HepG2 (cell line): ENCODE measurements around the gene RLN3. TPM values are rescaled to one million over a fixed set of nuclear protein-coding genes. Genes with fewer than 3 reads are reported as not detected.

Experiments
- CHD2 ChIP-seq: IDR thresholded peaks from 2 replicates; pipeline ENCODE4 v1.6.1; 2011; ENCODE audit warnings: low read depth, low read length, improper control_type of control experiment
- FOXP1 ChIP-seq, 2 experiments: fragments of 450-650 bp in 1 of 2; IDR thresholded peaks; 2 replicates each; pipeline ENCODE4 v1.6.1; 2017 to 2018; ENCODE audit warnings: antibody characterized with exemption in 1 of 2
- ISX ChIP-seq: sonication (generic); formaldehyde crosslinking; conservative IDR thresholded peaks from 2 replicates; pipeline ENCODE4 v1.5.0; 2020; ENCODE audit warnings: missing genetic modification reagents
- KMT2A ChIP-seq: sonication (generic); formaldehyde crosslinking; IDR thresholded peaks from 2 replicates; pipeline ENCODE4 v1.4.0; 2020; ENCODE audit warnings: missing genetic modification reagents
- MBNL3 ChIP-seq: fragments of 250-450 bp; sonication (Bioruptor Pico); conservative IDR thresholded peaks from 2 replicates; pipeline ENCODE4 v1.8.0; 2022; ENCODE audit warnings: mild to moderate bottlenecking, inconsistent platforms
- POLR2AphosphoS5 ChIP-seq: IDR thresholded peaks from 2 replicates; pipeline ENCODE4 v1.6.1; 2012; ENCODE audit warnings: low read depth, low read length
- RXRA ChIP-seq: sonication (generic); formaldehyde crosslinking; IDR thresholded peaks from 2 replicates; pipeline ENCODE4 v1.5.1; 2020; ENCODE audit warnings: missing genetic modification reagents
- SETDB1 ChIP-seq: sonication (generic); formaldehyde crosslinking; IDR thresholded peaks from 2 replicates; pipeline ENCODE4 v1.5.1; 2020; ENCODE audit warnings: missing genetic modification reagents, mild to moderate bottlenecking, borderline replicate concordance
- SKIL ChIP-seq: sonication (generic); formaldehyde crosslinking; IDR thresholded peaks from 2 replicates; pipeline ENCODE4 v1.8.0; 2022; ENCODE audit warnings: missing genetic modification reagents, mild to moderate bottlenecking, moderate library complexity, borderline replicate concordance
- SP4 ChIP-seq: sonication (generic); formaldehyde crosslinking; IDR thresholded peaks from 2 replicates; pipeline ENCODE4 v1.8.1; 2023; ENCODE audit warnings: mild to moderate bottlenecking, missing genetic modification reagents
- TAF1 ChIP-seq: sonication (generic); formaldehyde crosslinking; IDR thresholded peaks from 2 replicates; pipeline ENCODE4 v1.4.0; 2020; ENCODE audit warnings: missing genetic modification reagents
- ZFP36L1 ChIP-seq: sonication (generic); formaldehyde crosslinking; IDR thresholded peaks from 2 replicates; pipeline ENCODE4 v1.8.0; 2022; ENCODE audit warnings: mild to moderate bottlenecking, missing genetic modification reagents, moderate library complexity
- ZNF18 ChIP-seq: sonication (generic); formaldehyde crosslinking; IDR thresholded peaks from 2 replicates; pipeline ENCODE4 v1.8.0; 2022; ENCODE audit warnings: mild to moderate bottlenecking, missing genetic modification reagents; ENCODE audit not compliant: insufficient replicate concordance
- ZNF263 ChIP-seq: sonication (generic); formaldehyde crosslinking; IDR thresholded peaks from 2 replicates; pipeline ENCODE4 v1.4.0; 2020; ENCODE audit warnings: missing genetic modification reagents
- ZNF280B ChIP-seq: sonication (generic); formaldehyde crosslinking; IDR thresholded peaks from 2 replicates; pipeline ENCODE4 v1.5.0; 2020; ENCODE audit warnings: missing genetic modification reagents, mild to moderate bottlenecking, borderline replicate concordance
- ZNF460 ChIP-seq: sonication (generic); formaldehyde crosslinking; IDR thresholded peaks from 2 replicates; pipeline ENCODE4 v1.5.1; 2020; ENCODE audit warnings: missing genetic modification reagents, mild to moderate bottlenecking, borderline replicate concordance
- ZNF615 ChIP-seq: sonication (generic); formaldehyde crosslinking; IDR thresholded peaks from 2 replicates; pipeline ENCODE4 v1.5.0; 2020; ENCODE audit warnings: mild to moderate bottlenecking, missing genetic modification reagents, borderline replicate concordance
- ZNF713 ChIP-seq: sonication (generic); formaldehyde crosslinking; IDR thresholded peaks from 2 replicates; pipeline ENCODE4 v1.4.0; 2020; ENCODE audit warnings: mild to moderate bottlenecking, missing genetic modification reagents
- ZNF724P ChIP-seq: sonication (generic); formaldehyde crosslinking; IDR thresholded peaks from 2 replicates; pipeline ENCODE4 v1.8.0; 2022; ENCODE audit warnings: missing genetic modification reagents, borderline replicate concordance
- polyA plus RNA-seq, 8 experiments: library from polyadenylated mRNA; depleted of rRNA in 3 of 8; stranded (reverse) in 7 of 8; unstranded in 1 of 8; fragments of >200 nt; fragmentation: Illumina TruSeq in 4 of 8; extraction: Trizol in 4 of 8; gene quantifications; 2 replicates each; pipeline versions ENCODE4 v1.2.1 to v1.2.3, GENCODE V29; 2011 to 2016; ENCODE audit warnings: low read depth in 4 of 8, missing spikeins in 1 of 8, mixed read lengths in 1 of 8; ENCODE audit not compliant: insufficient read depth in 1 of 8
- total RNA-seq, 5 experiments: library from RNA; depleted of rRNA; stranded (reverse); fragments of >200 nt; fragmentation: Illumina TruSeq; extraction: Trizol; gene quantifications; 2 replicates each; pipeline ENCODE4 v1.2.3, GENCODE V29; 2016; ENCODE audit warnings: low read depth in 1 of 5

Gene RLN3
- total and polyA plus RNA-seq, 2 of the 13 experiments (the other 11 are each of a cell fraction or from before 2014, with no cell fraction given), result not detected

GRCh38 chr19:14006085-14006765, 21.7 kb upstream of the RLN3 start, which contains the start of gene RFX1 (continued):
- TF ChIP-seq POLR2AphosphoS5 (no peak), ZNF18 (CRISPR knock-in tag) (no peak), TAF1 (CRISPR knock-in tag) (no peak), KMT2A (CRISPR knock-in tag) (no peak), RXRA (CRISPR knock-in tag) (no peak), ZFP36L1 (CRISPR knock-in tag) (no peak), ZNF460 (CRISPR knock-in tag) (0 out of 2 replicates have a peak, but pooled peaks have one; percentile 29), ZNF713 (CRISPR knock-in tag) (no peak), FOXP1 (IDR thresholded peaks at IDR 0.05) (no peak), FOXP1 (CRISPR knock-in tag; IDR thresholded peaks at IDR 0.05) (no peak), ZNF615 (CRISPR knock-in tag) (no peak), SP4 (peak; percentile 34; the same call in 1 of the 2 replicates), SETDB1 (no peak), MBNL3 (CRISPR knock-in tag) (no peak), ZNF280B (CRISPR knock-in tag) (no peak), ZNF724P (CRISPR knock-in tag) (no peak), CHD2 (peak; percentile 82), ISX (CRISPR knock-in tag) (no peak), ZNF263 (CRISPR knock-in tag) (no peak), SKIL (CRISPR knock-in tag) (no peak)
